Suprapubic skin (tissue), 4 donors: ENCODE measurements around the gene ARL2. TPM values are rescaled to one million over a fixed set of nuclear protein-coding genes. Genes with fewer than 3 reads are reported as not detected.
"Not testable (repeated sequence)": the region's sequence is repeated elsewhere in the genome, so short reads cannot be mapped to it uniquely, and the experiment has no call there.

Experiments used
- DNase-seq, 2 donors: peaks; one replicate each; pipeline ENCODE4 v3.0.0-alpha.2; 2019; ENCODE audit warnings: low spot score in 2 of 2
- H3K27ac ChIP-seq: fragments of 200-600 bp; sonication (generic); one replicate; pipeline ENCODE4 v1.5.1; 2019
- H3K27me3 ChIP-seq: fragments of 200-600 bp; sonication (generic); one replicate; pipeline ENCODE4 v1.5.1; 2019
- H3K36me3 ChIP-seq: fragments of 200-600 bp; sonication (generic); one replicate; pipeline ENCODE4 v1.5.1; 2019
- H3K4me1 ChIP-seq: fragments of 200-600 bp; sonication (generic); one replicate; pipeline ENCODE4 v1.5.1; 2019
- H3K4me3 ChIP-seq: fragments of 200-600 bp; sonication (generic); one replicate; pipeline ENCODE4 v1.5.1; 2019; ENCODE audit warnings: mild to moderate bottlenecking
- H3K9me3 ChIP-seq: fragments of 200-600 bp; sonication (generic); one replicate; pipeline ENCODE4 v1.5.1; 2019
- CTCF ChIP-seq, 2 donors: fragments of 200-600 bp in 1 of 2; fragments of 450-650 bp in 1 of 2; sonication (generic) in 1 of 2; IDR thresholded peaks; one replicate each; pipeline ENCODE4 v1.5.1; 2016 to 2019; ENCODE audit warnings: antibody characterized with exemption in 2 of 2, mild to moderate bottlenecking in 1 of 2, moderate library complexity in 1 of 2
- EP300 ChIP-seq: sonication (generic); formaldehyde crosslinking; IDR thresholded peaks from one replicate; pipeline ENCODE4 v1.6.1; 2017; ENCODE audit warnings: antibody characterized with exemption
- POLR2A ChIP-seq, 2 donors: fragments of 450-650 bp; IDR thresholded peaks; one replicate each; pipeline ENCODE4 v1.6.1; 2017; ENCODE audit warnings: antibody characterized with exemption in 2 of 2, mild to moderate bottlenecking in 2 of 2, moderate library complexity in 2 of 2
- POLR2AphosphoS5 ChIP-seq, 3 donors: sonication (generic); formaldehyde crosslinking; IDR thresholded peaks; one replicate each; pipeline ENCODE4 v1.6.1; 2017; ENCODE audit warnings: antibody characterized with exemption in 3 of 3
- WGBS: methylation state at CpG from one replicate; pipeline ENCODE4 v1.1.5; 2018; 5-methylcytosine and 5-hydroxymethylcytosine counted together
- total RNA-seq, 4 donors: library from RNA; depleted of rRNA; stranded (reverse); fragments of >200 nt; gene quantifications; one replicate each; pipeline ENCODE4 v1.1.0, GENCODE V29; 2016

The ARL2 gene
- total RNA-seq, 4 donors from 2014 or later, result 67.8 to 91.3 (median 87.8) TPM

- 90% methylated on average over 7 of the region's 7 CpGs for WGBS
- TF ChIP-seq POLR2A (IDR thresholded peaks at IDR 0.05) (no peak), CTCF (IDR thresholded peaks at IDR 0.05) (no peak), POLR2AphosphoS5 (IDR thresholded peaks at IDR 0.05) (no peak), EP300 (no peak)
- Histone ChIP-seq H3K9me3 (no peaks in the 10 kb centered on the region), H3K36me3 (peaks cover 42% of the 10 kb centered on the region), H3K27ac (no peak overlapping the region), H3K4me3 (no peak overlapping the region), H3K4me1 (peaks cover 21% of the 10 kb centered on the region), H3K27me3 (no peaks in the 10 kb centered on the region)
- no peak for DNase-seq
These were observed 5.9 kb downstream of the ARL2 start for GRCh38 chr11:65019824-65020223.

- TF ChIP-seq EP300, result no peak
- TF ChIP-seq POLR2A (IDR thresholded peaks at IDR 0.05), result no peak
- TF ChIP-seq CTCF (IDR thresholded peaks at IDR 0.05), result no peak
- TF ChIP-seq POLR2AphosphoS5 (IDR thresholded peaks at IDR 0.05), result no peak
- peaks cover 9% of the 10 kb centered on the region for H3K4me1 ChIP-seq
- no peaks in the 10 kb centered on the region for H3K9me3 ChIP-seq
- H3K27me3 ChIP-seq, result no peaks in the 10 kb centered on the region
- no peak overlapping the region for H3K4me3 ChIP-seq
- H3K36me3 ChIP-seq, result peaks cover 42% of the 10 kb centered on the region
- DNase-seq, result no peak
- 73% methylated on average over 3 of the region's 3 CpGs for WGBS
- no peak overlapping the region for H3K27ac ChIP-seq
These were observed 7.0 kb downstream of the ARL2 start for GRCh38 chr11:65021003-65021402.

- H3K36me3 ChIP-seq, result peaks cover 42% of the 10 kb centered on the region
These were observed 7.5 kb downstream of the ARL2 start for GRCh38 chr11:65021509-65021908.

GRCh38 chr11:65023502-65023901 is 9.5 kb downstream of the ARL2 start:
- H3K27me3 ChIP-seq, H3K4me3 ChIP-seq, H3K9me3 ChIP-seq, H3K27ac ChIP-seq, DNase-seq: not testable (repeated sequence)
- peaks cover 37% of the 10 kb centered on the region for H3K36me3 ChIP-seq
- WGBS, result 85% methylated on average over 8 of the region's 8 CpGs
- peaks cover 11% of the 10 kb centered on the region for H3K4me1 ChIP-seq

More at GRCh38 chr11:65021509-65021908, 7.5 kb downstream of the ARL2 start:
- Histone ChIP-seq H3K4me1 (peaks cover 4% of the 10 kb centered on the region), H3K9me3 (no peaks in the 10 kb centered on the region), H3K4me3 (no peak overlapping the region), H3K27me3 (no peaks in the 10 kb centered on the region), H3K27ac (no peak overlapping the region)
- WGBS, result 100% methylated on average over 7 of the region's 11 CpGs
- TF ChIP-seq POLR2A (IDR thresholded peaks at IDR 0.05) (no peak), POLR2AphosphoS5 (IDR thresholded peaks at IDR 0.05) (no peak), CTCF (IDR thresholded peaks at IDR 0.05) (no peak), EP300 (no peak)
- DNase-seq, result no peak

- Histone ChIP-seq H3K27me3 (no peaks in the 10 kb centered on the region), H3K4me1 (peaks cover 17% of the 10 kb centered on the region), H3K9me3 (no peaks in the 10 kb centered on the region), H3K36me3 (peaks cover 20% of the 10 kb centered on the region), H3K4me3 (peak overlapping the region; percentile 50), H3K27ac (peak overlapping the region; percentile 82)
- WGBS, result 49% methylated on average over 10 of the region's 10 CpGs
- TF ChIP-seq EP300 (no peak), POLR2AphosphoS5 (IDR thresholded peaks at IDR 0.05) (no peak), CTCF (IDR thresholded peaks at IDR 0.05) (no peak)
- no peak for DNase-seq
These were observed 12.8 kb downstream of the ARL2 start for GRCh38 chr11:65026810-65027209.
